D721Med (cell line): ENCODE measurements around the gene TARBP1.

Experiments used
- DNase-seq: peaks from one replicate; pipeline ENCODE4 v3.0.0; 2011; ENCODE audit warnings: low spot score; ENCODE audit not compliant: insufficient read length
- FAIRE-seq: peaks from 2 replicates; lab custom pipeline; 2011; peaks lifted over from hg19 to GRCh38; lab: Jason Lieb, UNC
- TF ChIP-seq, protein P1 (sequence below): IDR thresholded peaks from 2 replicates; pipeline ENCODE4 v1.5.1; 2012; ENCODE audit warnings: mild to moderate bottlenecking, control low read depth; ENCODE audit not compliant: insufficient read depth; ENCODE audit errors: missing control alignments

TARBP1 gene

DNA sequence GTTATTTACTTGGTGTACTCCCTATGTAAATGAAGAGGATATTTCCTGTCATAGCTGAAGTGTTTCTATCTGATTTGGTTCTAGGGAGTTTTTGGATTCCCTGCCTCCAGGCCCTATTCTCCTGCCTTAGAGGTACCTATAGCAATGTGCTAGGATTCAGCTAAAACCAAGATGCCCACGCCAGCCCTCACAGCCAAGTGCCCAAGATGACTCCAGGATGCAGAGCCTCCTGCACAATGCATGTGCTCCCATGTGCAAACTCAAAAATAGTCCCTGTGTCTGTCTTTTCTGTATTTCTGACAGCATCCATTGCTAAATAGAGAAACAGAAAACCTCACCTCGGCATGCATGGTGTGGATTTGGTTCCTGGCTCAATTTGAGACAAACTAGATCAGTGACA is 887 bp upstream of the TARBP1 start:
- FAIRE-seq = no peak
- no peak for DNase-seq
- TF ChIP-seq, protein P1, sequence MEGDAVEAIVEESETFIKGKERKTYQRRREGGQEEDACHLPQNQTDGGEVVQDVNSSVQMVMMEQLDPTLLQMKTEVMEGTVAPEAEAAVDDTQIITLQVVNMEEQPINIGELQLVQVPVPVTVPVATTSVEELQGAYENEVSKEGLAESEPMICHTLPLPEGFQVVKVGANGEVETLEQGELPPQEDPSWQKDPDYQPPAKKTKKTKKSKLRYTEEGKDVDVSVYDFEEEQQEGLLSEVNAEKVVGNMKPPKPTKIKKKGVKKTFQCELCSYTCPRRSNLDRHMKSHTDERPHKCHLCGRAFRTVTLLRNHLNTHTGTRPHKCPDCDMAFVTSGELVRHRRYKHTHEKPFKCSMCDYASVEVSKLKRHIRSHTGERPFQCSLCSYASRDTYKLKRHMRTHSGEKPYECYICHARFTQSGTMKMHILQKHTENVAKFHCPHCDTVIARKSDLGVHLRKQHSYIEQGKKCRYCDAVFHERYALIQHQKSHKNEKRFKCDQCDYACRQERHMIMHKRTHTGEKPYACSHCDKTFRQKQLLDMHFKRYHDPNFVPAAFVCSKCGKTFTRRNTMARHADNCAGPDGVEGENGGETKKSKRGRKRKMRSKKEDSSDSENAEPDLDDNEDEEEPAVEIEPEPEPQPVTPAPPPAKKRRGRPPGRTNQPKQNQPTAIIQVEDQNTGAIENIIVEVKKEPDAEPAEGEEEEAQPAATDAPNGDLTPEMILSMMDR = no peak

DNA sequence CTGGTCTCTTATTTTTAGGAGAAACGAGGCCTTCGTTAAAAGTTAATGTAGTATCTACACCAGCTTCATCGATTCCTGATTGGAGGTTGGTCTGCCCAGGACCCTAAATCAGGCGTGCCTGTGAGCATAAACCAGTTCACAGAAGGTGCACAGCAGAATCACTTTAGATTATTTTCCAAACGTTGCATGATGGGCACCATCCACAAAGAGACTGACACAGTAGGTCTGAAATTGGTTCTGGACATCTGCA is 256 bp upstream of the TARBP1 start:
- TF ChIP-seq, protein P1 = no peak
- DNase-seq (no peak), FAIRE-seq (peak; percentile 64)

DNA sequence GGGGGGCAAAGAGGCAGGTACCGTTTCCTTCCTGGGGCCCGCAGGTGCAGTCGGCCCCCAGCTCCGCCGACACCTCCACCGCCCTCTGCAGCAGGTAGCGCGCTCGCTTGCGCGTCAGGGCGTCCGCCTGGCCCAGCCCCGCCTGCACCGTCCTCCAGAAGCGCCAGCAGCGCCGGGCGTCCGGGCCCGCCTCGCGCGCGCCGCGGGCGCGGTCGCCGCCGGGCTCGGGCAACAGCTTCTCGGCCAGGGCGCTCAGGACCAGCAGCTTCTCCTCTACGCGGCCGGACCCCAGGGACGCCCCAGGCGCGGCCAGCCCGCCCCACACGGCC is 863 bp downstream of the TARBP1 start:
- TF ChIP-seq, protein P1 = no peak
- no peak for FAIRE-seq
- no peak for DNase-seq

DNA sequence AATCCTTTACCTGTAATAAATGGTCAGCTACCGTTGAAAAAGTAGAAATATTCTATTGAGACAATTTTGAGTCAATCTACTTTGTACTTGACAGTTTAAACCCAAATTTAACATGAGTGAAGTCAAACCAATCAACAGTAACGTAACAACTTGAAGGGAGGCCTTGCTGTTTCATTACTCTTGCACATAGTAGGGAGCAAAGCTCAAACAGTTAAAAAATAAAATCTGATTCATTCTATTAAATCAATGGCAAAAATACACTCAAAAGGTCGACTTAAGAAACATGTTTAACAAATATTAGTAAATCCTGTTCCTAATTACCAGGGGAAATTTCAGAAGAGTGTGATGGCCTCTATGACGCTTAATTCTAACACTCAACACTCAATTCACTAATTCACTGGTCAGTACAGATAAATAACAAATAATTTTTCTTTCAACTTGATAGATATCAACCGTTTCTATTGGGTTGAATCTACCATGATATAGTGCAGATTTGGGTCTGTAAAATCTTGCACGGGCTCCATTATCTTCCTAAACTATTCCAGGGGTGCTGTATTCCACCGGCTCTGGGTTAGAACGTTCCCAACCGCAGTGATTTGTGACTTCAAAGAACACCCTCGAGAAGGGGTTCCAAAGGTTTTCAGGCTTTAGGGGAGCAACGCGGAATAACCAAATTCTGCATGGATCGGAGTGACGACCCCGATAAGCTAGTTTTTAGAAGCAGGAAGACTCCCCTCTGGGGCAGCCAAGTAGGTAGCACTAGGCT is 1.4 kb downstream of the TARBP1 start:
- TF ChIP-seq, protein P1 = no peak
- FAIRE-seq (no peak), DNase-seq (no peak)

DNA sequence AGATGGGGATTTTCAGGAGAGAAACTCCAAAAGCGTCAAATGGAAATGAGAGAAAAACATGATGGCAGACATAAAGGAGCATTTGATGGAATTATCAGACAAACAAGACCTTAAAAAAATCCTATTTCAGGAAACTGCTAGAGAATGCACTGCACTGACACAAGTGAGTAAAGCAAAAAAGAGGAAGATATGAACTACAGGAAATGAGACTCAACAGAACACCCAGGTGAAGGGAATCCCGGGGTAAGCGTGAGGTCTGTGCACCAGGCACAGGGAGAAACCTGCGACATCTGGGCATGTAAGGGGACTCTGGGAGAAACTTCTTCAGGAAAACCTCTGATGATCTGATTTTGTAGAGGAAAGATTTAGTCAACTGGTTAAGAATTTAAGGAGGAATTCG is 2.8 kb downstream of the TARBP1 start:
- TF ChIP-seq, protein P1 = no peak
- DNase-seq (no peak), FAIRE-seq (peak; percentile 55)

DNA sequence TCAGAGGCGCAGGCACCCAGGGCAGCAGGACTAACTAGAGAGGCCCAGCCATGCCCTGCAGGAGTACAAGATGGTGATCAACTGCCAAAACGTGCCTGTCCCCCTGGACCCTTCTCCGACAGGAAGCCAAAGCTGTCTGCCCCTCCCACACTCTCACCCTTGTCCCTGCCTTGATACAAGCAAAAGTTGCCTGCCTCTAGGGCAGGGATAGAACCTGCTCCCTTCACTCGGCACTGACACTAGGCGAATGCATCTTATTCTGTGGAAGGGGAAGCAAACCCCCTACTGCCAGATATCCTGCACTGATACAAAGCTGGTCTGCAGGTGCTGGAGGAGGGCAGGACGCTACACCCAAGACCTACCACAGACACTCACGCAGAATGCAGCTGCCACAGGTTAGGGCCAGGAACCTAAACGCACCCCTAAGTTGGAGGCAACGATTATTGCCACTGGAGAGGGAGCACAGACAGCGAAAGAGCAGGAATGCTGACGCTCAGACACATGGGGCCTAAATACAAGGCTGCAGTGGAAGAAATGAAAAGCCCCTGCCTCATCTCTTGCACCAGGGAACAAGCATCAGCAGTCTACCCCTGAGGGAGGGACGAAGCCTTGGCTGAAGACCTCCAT is 3.7 kb downstream of the TARBP1 start:
- TF ChIP-seq, protein P1 = no peak
- DNase-seq = no peak
- FAIRE-seq = no peak

DNA sequence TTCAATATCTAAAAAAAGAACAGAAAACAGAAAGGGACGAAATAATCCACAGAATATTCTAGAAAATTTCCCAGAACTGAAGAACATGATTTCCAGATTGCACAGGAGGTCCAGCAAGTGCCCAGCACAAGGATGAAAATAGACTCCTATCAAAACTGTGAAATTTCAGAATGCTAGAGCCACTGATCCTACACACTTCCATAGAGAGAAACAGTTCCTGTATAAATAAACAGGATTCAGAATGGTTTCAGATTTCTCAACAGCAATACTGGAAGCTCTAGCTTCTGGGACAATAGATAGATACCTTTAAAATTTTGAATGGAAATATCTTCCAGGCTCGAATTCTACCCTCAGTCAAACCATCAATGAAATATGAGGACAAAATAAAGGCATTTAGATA is 4.6 kb downstream of the TARBP1 start:
- FAIRE-seq = no peak
- TF ChIP-seq, protein P1 = no peak

More for the DNA sequence above, 4.6 kb downstream of the TARBP1 start:
- no peak for DNase-seq
